BJ (cell line): ENCODE results near the gene FHOD3. TPM values are rescaled to one million over a fixed set of nuclear protein-coding genes. Genes with fewer than 3 reads are reported as not detected.

Source experiments
- CTCF ChIA-PET: fragments of 350-600 bp; formaldehyde crosslinking; extraction: SDS; loops from one replicate; lab custom pipeline; 2021; ENCODE audit warnings: antibody characterized with exemption, inconsistent platforms; lab: Yijun Ruan, JAX
- POLR2A ChIA-PET: fragments of 300-600 bp; sonication (Branson Sonifier 250); formaldehyde crosslinking; extraction: SDS; loops from one replicate; lab custom pipeline; 2021; ENCODE audit warnings: antibody characterized with exemption; lab: Charles Lee
- DNase-seq: peaks from one replicate; pipeline ENCODE4 v3.0.0-alpha.2; 2011; ENCODE audit warnings: low read depth
- H3K27me3 ChIP-seq: 2 replicates; pipeline ENCODE4 v1.6.0; 2011; ENCODE audit warnings: low read length; ENCODE audit not compliant: control insufficient read depth, insufficient read depth
- H3K36me3 ChIP-seq: 2 replicates; pipeline ENCODE4 v1.5.1; 2011; ENCODE audit warnings: low read length; ENCODE audit not compliant: control insufficient read depth, insufficient read depth
- H3K4me3 ChIP-seq: 2 replicates; pipeline ENCODE4 v1.5.1; 2011; ENCODE audit warnings: low read depth, mild to moderate bottlenecking, control low read depth, low read length
- CTCF ChIP-seq: IDR thresholded peaks from 2 replicates; pipeline ENCODE4 v1.5.1; 2011; ENCODE audit warnings: low read depth, mild to moderate bottlenecking, control low read depth, inconsistent platforms, low read length, moderate library complexity; ENCODE audit not compliant: insufficient read depth
- polyA plus RNA-seq: library from polyadenylated mRNA; depleted of rRNA; stranded (reverse); fragments of >200 nt; gene quantifications from 2 replicates; pipeline ENCODE4 v1.2.3, GENCODE V29; 2011

FHOD3 gene
- polyA plus RNA-seq, 1 experiment: 24.6 TPM

DNA sequence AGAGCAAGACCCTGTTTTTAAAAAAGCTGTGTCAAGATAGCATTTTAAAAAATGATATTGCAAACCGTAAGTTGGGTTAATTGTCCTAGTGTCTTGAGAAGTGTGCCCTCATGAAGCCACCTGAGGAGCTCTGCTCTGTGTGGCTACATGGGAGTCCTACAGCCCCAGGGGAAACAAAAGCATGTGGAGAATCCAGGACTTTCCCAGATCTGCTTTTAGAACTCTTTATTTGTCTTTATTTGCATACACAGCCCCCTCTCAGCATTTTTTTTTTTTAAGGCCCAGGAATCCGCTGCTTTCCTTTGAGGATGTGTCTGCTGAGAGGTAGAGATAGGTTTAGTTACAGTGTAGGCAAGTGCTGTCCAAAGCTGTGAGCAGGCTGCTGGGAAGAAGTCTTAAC lies 219.2 kb downstream of the FHOD3 start:
- no peak for TF ChIP-seq CTCF
- Histone ChIP-seq H3K36me3 (no peaks in the 10 kb centered on the region), H3K4me3 (no peak overlapping the region), H3K27me3 (no peaks in the 10 kb centered on the region)
- no peak for DNase-seq
- CTCF ChIA-PET: interaction anchor here (0.5 to 1.1 kb wide), 4 partner anchors 12 to 220 kb away, joined by 3 read pairs; no protein-coding TSS in a partner anchor
- POLR2A ChIA-PET: no interaction called here

GRCh38 chr18:36518839-36519238 lies 221.3 kb downstream of the FHOD3 start:
- no peak for TF ChIP-seq CTCF
- Histone ChIP-seq H3K27me3 (no peaks in the 10 kb centered on the region), H3K4me3 (no peak overlapping the region), H3K36me3 (no peaks in the 10 kb centered on the region)
- POLR2A ChIA-PET: no interaction called here
- CTCF ChIA-PET: interaction anchor here (0.6 to 2.2 kb wide), 7 partner anchors 8 to 1473 kb away, joined by 3 to 7 read pairs (median 4); no protein-coding TSS in a partner anchor
- DNase-seq: no peak

- Histone ChIP-seq H3K27me3 (no peaks in the 10 kb centered on the region), H3K36me3 (no peaks in the 10 kb centered on the region), H3K4me3 (no peak overlapping the region)
- no peak for TF ChIP-seq CTCF
- no peak for DNase-seq
- CTCF ChIA-PET: interaction anchor here (0.6 to 2.2 kb wide), 8 partner anchors 9 to 1474 kb away, joined by 3 to 7 read pairs (median 4); no protein-coding TSS in a partner anchor
- POLR2A ChIA-PET: no interaction called here
Measured at GRCh38 chr18:36519358-36519757, 221.8 kb downstream of the FHOD3 start.

- DNase-seq: no peak
- Histone ChIP-seq H3K27me3 (no peaks in the 10 kb centered on the region), H3K4me3 (no peak overlapping the region), H3K36me3 (no peaks in the 10 kb centered on the region)
- POLR2A ChIA-PET: no interaction called here
- CTCF ChIA-PET: interaction anchor here (0.7 kb wide), 1 partner anchor 12 kb away, joined by 3 read pairs; no protein-coding TSS in a partner anchor
- TF ChIP-seq CTCF: no peak
Measured at GRCh38 chr18:36522509-36522908, 225.0 kb downstream of the FHOD3 start.

DNA sequence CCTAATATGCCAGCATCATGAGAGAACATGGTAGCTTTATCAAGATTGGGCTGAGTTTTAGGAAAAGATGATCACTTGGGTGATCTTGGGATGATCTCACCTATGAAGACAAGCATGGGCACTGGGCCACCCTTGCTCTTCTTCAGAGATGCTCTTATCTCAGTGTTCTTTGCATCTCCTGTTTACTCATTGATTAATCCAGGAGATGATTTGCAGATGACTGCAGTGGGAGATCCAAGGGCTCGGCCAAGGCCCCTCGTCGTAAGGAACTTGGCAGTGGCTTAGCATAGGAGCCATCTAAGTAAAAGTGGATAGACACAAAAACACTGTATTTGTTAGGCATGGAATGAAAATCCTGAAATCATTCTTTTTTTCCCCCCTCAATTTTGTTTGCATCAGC lies 228.4 kb downstream of the FHOD3 start:
- TF ChIP-seq CTCF: no peak
- ChIA-PET CTCF (interaction anchor here (1.7 kb wide), 1 partner anchor 11 kb away, joined by 4 read pairs; no protein-coding TSS in a partner anchor), POLR2A (no interaction called here)
- DNase-seq: no peak
- no peaks in the 10 kb centered on the region for H3K27me3 ChIP-seq
- no peak overlapping the region for H3K4me3 ChIP-seq
- no peaks in the 10 kb centered on the region for H3K36me3 ChIP-seq
